MCF 10A (cell line): ENCODE data around the gene MMS19. TPM values are rescaled to one million over a fixed set of nuclear protein-coding genes. Genes with fewer than 3 reads are reported as not detected.
"Not testable (repeated sequence)": the region's sequence is repeated elsewhere in the genome, so short reads cannot be mapped to it uniquely, and the experiment has no call there.

Experiments
- BruUV-seq: library from RNA; stranded (reverse); fragments of 400-500 nt; replicated peaks from 2 replicates; lab custom pipeline; 2021; lab: Mats Ljungman, UMichigan
- CTCF ChIA-PET: fragments of 300-600 bp; sonication (Branson Sonifier 250); formaldehyde crosslinking; extraction: SDS; loops from one replicate; lab custom pipeline; 2021; ENCODE audit warnings: antibody characterized with exemption, inconsistent platforms; lab: Yijun Ruan, JAX
- POLR2A ChIA-PET: fragments of 300-600, 350-650 bp; sonication (Branson Sonifier 250); formaldehyde crosslinking; extraction: SDS; loops from one replicate; lab custom pipeline; 2020; ENCODE audit warnings: antibody characterized with exemption, inconsistent platforms; lab: Yijun Ruan, JAX
- DNase-seq: peaks from one replicate; pipeline ENCODE4 v3.0.0-alpha.2; 2018; ENCODE audit not compliant: unreplicated experiment
- H3K27ac Mint-ChIP-seq: one replicate; pipeline ENCODE4 v1.8.0; 2022; ENCODE audit warnings: mild to moderate bottlenecking, low read depth, mixed read lengths; ENCODE audit not compliant: unreplicated experiment
- H3K27me3 Mint-ChIP-seq: one replicate; pipeline ENCODE4 v1.8.0; 2022; ENCODE audit warnings: mixed read lengths; ENCODE audit not compliant: insufficient read depth, unreplicated experiment
- H3K36me3 Mint-ChIP-seq: one replicate; pipeline ENCODE4 v1.8.0; 2022; ENCODE audit warnings: mild to moderate bottlenecking, moderate library complexity, mixed read lengths; ENCODE audit not compliant: insufficient read depth, unreplicated experiment
- H3K4me1 Mint-ChIP-seq: one replicate; pipeline ENCODE4 v1.8.0; 2022; ENCODE audit warnings: mixed read lengths; ENCODE audit not compliant: insufficient read depth, unreplicated experiment
- H3K4me3 Mint-ChIP-seq: one replicate; pipeline ENCODE4 v1.8.0; 2022; ENCODE audit warnings: mild to moderate bottlenecking, moderate library complexity, mixed read lengths; ENCODE audit not compliant: unreplicated experiment
- H3K9me3 Mint-ChIP-seq: one replicate; pipeline ENCODE4 v1.8.0; 2022; ENCODE audit warnings: mixed read lengths; ENCODE audit not compliant: unreplicated experiment
- intact Hi-C: fragments of 100-400 bp; cut with micrococcal nuclease; formaldehyde crosslinking; loops from 2 replicates; pipeline ENCODE4 v1.14.1; 2022
- total RNA-seq: library from RNA; stranded (reverse); gene quantifications from 2 replicates; pipeline ENCODE4 v1.2.3, GENCODE V29; 2022
- TF ChIP-seq, protein P1 (sequence below): fragments of 200-600 bp; IDR thresholded peaks from one replicate; pipeline ENCODE4 v1.8.0; 2022; ENCODE audit warnings: antibody characterized with exemption, mild to moderate bottlenecking; ENCODE audit not compliant: unreplicated experiment

Gene MMS19
- total RNA-seq, 1 experiment from 2014 or later: 67.0 TPM

DNA sequence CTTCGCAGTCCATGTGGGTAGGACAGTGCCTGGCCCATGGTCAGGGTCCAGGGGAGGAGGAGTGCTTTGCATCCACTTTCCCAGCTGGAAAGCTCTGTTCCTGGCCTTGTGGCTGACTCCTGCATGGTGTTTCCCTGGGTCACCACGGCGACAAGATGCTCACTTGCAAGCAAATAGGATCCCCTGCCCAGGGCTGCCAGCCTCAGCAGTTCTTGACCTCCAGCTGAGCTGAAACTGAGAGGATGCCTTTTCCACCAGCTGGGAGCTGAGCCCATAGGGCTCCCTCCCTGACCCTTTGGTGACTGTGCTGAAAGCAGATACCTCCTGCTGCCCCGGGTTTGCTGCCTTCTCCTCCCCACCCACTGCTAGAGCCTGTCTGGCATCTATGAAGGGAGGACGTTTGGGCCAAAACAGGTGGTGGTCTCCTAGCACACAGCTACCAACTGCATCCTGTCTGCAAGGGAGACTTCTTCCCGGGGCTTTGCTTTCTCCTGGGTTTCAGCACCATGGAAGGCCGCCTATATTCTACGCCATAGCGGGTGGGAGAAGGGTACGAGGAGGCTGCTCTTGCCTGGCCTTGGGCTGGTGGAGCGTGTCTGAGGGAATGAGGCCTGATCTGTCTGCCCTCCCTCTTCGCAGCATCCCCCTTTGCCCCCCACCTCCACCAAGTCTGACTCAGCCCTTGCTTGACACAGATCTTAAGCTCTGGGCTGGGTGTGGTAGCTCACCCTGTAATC lies 34.9 kb upstream of the MMS19 start:
- Mint-ChIP-seq H3K27ac (no peak overlapping the region), H3K27me3 (no peaks in the 10 kb centered on the region), H3K9me3 (no peaks in the 10 kb centered on the region), H3K4me1 (peaks cover 5% of the 10 kb centered on the region), H3K36me3 (no peaks in the 10 kb centered on the region), H3K4me3 (no peak overlapping the region)
- TF ChIP-seq, protein P1, sequence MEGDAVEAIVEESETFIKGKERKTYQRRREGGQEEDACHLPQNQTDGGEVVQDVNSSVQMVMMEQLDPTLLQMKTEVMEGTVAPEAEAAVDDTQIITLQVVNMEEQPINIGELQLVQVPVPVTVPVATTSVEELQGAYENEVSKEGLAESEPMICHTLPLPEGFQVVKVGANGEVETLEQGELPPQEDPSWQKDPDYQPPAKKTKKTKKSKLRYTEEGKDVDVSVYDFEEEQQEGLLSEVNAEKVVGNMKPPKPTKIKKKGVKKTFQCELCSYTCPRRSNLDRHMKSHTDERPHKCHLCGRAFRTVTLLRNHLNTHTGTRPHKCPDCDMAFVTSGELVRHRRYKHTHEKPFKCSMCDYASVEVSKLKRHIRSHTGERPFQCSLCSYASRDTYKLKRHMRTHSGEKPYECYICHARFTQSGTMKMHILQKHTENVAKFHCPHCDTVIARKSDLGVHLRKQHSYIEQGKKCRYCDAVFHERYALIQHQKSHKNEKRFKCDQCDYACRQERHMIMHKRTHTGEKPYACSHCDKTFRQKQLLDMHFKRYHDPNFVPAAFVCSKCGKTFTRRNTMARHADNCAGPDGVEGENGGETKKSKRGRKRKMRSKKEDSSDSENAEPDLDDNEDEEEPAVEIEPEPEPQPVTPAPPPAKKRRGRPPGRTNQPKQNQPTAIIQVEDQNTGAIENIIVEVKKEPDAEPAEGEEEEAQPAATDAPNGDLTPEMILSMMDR: no peak
- intact Hi-C loops: no loop called here
- ChIA-PET POLR2A (interaction anchor here (0.6 to 1.4 kb wide), 3 partner anchors 22 to 141 kb away, joined by 3 to 4 read pairs (median 4); partner anchors contain the start of gene UBTD1), CTCF (interaction anchor here (0.8 to 3.3 kb wide), 8 partner anchors 9 to 80 kb away, joined by 4 to 19 read pairs (median 9); partner anchors contain the start of genes ANKRD2 and UBTD1)
- DNase-seq: no peak
- no TSS peak for BruUV-seq

DNA sequence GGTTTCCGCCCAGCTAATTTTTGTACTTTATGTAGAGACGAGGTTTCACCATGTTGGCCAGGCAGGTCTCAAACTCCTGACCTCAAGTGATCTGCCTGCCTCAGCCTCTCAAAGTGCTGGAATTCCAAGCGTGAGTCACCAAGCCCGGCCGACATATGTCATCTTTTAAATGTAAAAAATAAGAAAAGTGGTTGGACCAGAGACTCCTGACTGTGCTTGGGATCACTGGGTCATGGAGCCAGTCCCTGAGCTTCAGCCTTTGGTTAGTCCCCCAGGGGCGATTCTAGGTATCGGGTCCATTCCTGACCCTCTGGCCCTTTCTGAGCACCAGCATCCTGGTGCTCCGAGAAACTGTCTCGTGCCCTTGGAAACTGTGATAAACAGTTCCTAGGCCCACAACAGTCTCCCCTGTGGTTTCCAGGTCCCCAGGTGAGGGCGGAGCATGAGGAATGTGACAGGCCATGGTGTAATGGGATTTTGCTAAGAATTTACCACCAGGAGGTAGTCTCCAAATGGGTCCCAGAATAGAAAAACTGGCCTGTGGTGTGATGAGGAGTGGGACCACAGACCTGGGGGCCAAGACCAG lies 33.3 kb upstream of the MMS19 start:
- Mint-ChIP-seq H3K9me3 (no peaks in the 10 kb centered on the region), H3K4me1 (peaks cover 5% of the 10 kb centered on the region), H3K27me3 (no peaks in the 10 kb centered on the region), H3K36me3 (no peaks in the 10 kb centered on the region), H3K4me3 (no peak overlapping the region), H3K27ac (no peak overlapping the region)
- POLR2A ChIA-PET: no interaction called here
- CTCF ChIA-PET: interaction anchor here (0.9 to 1.0 kb wide), 2 partner anchors 13 to 23 kb away, joined by 3 to 7 read pairs; no protein-coding TSS in a partner anchor
- intact Hi-C loops: loop anchor here (2.0 kb wide), 1 partner anchor 33 kb away; the partner anchor contains the start of genes MMS19 and UBTD1
- BruUV-seq: no TSS peak
- no peak for DNase-seq
- TF ChIP-seq, protein P1: no peak

DNA sequence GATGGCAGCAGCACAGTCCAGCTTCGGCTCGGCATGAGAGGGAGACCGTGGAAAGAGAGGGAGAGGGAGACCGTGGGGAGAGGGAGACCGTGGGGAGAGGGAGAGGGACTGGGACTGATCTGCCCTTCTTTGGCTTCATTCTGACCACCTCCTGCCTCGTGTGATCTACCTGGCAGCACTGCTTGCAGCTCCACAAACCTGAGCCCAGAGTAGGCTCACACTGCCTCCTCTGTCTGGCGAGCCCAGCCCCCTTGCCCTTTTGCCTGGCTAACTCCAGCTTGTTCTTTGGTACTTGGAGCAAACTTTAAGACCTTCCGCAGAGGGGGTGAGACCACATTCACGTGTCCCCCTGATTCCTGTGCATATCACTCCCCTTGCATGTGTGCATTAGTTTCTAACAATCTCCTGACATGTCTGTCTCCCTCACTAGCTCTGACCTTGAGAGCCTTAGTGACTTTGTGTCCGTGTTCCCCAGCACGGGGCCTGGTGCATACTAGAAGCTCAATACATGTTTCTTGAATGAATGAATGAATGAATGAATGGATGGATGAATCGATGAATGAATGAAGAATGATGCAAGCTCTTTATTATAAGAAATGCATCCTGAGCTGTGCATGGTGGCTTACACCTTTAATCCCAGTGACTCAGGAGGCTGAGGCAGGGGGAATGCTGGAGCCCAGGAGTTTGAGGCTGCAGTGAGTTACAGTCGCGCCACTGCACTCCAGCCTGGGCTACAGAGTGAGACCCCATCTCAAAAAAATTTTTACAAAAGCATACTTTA lies 31.7 kb upstream of the MMS19 start:
- Mint-ChIP-seq H3K27me3 (no peaks in the 10 kb centered on the region), H3K4me1 (peaks cover 5% of the 10 kb centered on the region), H3K27ac (no peak overlapping the region), H3K36me3 (no peaks in the 10 kb centered on the region), H3K4me3 (no peak overlapping the region), H3K9me3 (no peaks in the 10 kb centered on the region)
- BruUV-seq: no TSS peak
- ChIA-PET POLR2A (no interaction called here), CTCF (no interaction called here)
- DNase-seq: no peak
- intact Hi-C loops: loop anchor here (2.0 kb wide), 1 partner anchor 31 kb away; the partner anchor contains the start of genes MMS19 and UBTD1
- TF ChIP-seq, protein P1: no peak

DNA sequence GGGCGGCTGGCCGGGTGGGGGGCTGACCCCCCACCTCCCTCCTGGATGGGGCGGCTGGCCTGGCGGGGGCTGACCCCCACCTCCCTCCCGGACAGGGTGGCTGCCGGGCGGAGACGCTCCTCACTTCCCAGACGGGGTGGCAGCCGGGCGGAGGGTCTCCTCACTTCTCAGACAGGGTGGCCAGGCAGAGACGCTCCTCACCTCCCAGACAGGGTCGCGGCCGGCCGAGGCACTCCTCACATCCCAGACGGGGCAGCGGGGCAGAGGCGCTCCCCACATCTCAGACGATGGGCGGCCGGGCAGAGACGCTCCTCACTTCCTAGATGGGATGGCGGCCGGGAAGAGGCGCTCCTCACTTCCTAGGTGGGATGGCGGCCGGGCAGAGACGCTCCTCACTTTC lies 30.7 kb upstream of the MMS19 start:
- H3K36me3 Mint-ChIP-seq, H3K4me3 Mint-ChIP-seq, CTCF ChIA-PET, H3K9me3 Mint-ChIP-seq, H3K27me3 Mint-ChIP-seq, BruUV-seq, H3K4me1 Mint-ChIP-seq, intact Hi-C loops, DNase-seq, POLR2A ChIA-PET, H3K27ac Mint-ChIP-seq: not testable (repeated sequence)
